GM12892 (cell line): ENCODE measurements around the gene MTMR6.

Experiments
- POLR2A ChIP-seq: IDR thresholded peaks from 2 replicates; pipeline ENCODE4 v1.6.1; 2011; ENCODE audit warnings: low read depth, low read length, control low read depth
- POLR2AphosphoS5 ChIP-seq: IDR thresholded peaks from 2 replicates; pipeline ENCODE4 v1.6.1; 2011; ENCODE audit warnings: low read depth, low read length, control low read depth

GRCh38 chr13:25244123-25244522 lies 43.2 kb downstream of the MTMR6 start:
- TF ChIP-seq POLR2AphosphoS5 (no peak), POLR2A (no peak)
